GM23338 (cell line): ENCODE measurements around the gene POC1B. TPM values are rescaled to one million over a fixed set of nuclear protein-coding genes. Genes with fewer than 3 reads are reported as not detected.

Experiments
- ATAC-seq: fragments of 200-7000 bp; cut with Tn5 transposase; 3 replicates; pipeline ENCODE4 v1.9.1; 2020
- DNase-seq: peaks from one replicate; pipeline ENCODE4 v3.0.0-alpha.2; 2015; ENCODE audit warnings: low spot score
- H2AFZ ChIP-seq: fragments of 200-600 bp; sonication (generic); 2 replicates; pipeline ENCODE4 v1.8.0; 2016; ENCODE audit warnings: antibody characterized with exemption, mild to moderate bottlenecking, moderate library complexity
- H3F3A ChIP-seq: fragments of 200-600 bp; sonication (generic); replicated peaks from 2 replicates; pipeline ENCODE4 v1.8.0; 2017; ENCODE audit warnings: antibody characterized with exemption, mixed run types, low read depth
- H3K27ac ChIP-seq: fragments of 200-600 bp; sonication (generic); 2 replicates; pipeline ENCODE4 v1.6.1; 2016; ENCODE audit warnings: low read depth
- H3K27me3 ChIP-seq: fragments of 200-600 bp; sonication (generic); 2 replicates; pipeline ENCODE4 v1.8.0; 2016; ENCODE audit warnings: mild to moderate bottlenecking, mixed run types, moderate library complexity; ENCODE audit not compliant: insufficient read depth
- H3K36me3 ChIP-seq: fragments of 200-600 bp; sonication (generic); 2 replicates; pipeline ENCODE4 v1.8.0; 2016; ENCODE audit warnings: mild to moderate bottlenecking; ENCODE audit not compliant: insufficient read depth
- H3K4me1 ChIP-seq: fragments of 200-600 bp; sonication (generic); 2 replicates; pipeline ENCODE4 v1.8.0; 2016; ENCODE audit warnings: mild to moderate bottlenecking, moderate library complexity; ENCODE audit not compliant: insufficient read depth
- H3K4me2 ChIP-seq: fragments of 200-600 bp; sonication (generic); 2 replicates; pipeline ENCODE4 v1.7.1; 2017; ENCODE audit warnings: mixed run types
- H3K4me3 ChIP-seq: fragments of 200-600 bp; sonication (generic); 2 replicates; pipeline ENCODE4 v1.6.1; 2016; ENCODE audit warnings: mixed run types
- H3K79me2 ChIP-seq: fragments of 200-600 bp; sonication (generic); replicated peaks from 2 replicates; pipeline ENCODE4 v1.8.0; 2017; ENCODE audit warnings: mild to moderate bottlenecking; ENCODE audit not compliant: insufficient read depth
- H3K9me2 ChIP-seq: fragments of 200-600 bp; sonication (generic); 2 replicates; pipeline ENCODE4 v1.8.0; 2017; ENCODE audit not compliant: insufficient read depth
- H4K20me1 ChIP-seq: fragments of 200-600 bp; sonication (generic); replicated peaks from 2 replicates; pipeline ENCODE4 v1.8.0; 2017; ENCODE audit warnings: mild to moderate bottlenecking; ENCODE audit not compliant: insufficient read depth
- H3K27ac Mint-ChIP-seq: 2 replicates; pipeline ENCODE4 v1.8.0; 2020; ENCODE audit warnings: inconsistent platforms, mild to moderate bottlenecking, moderate library complexity, mixed read lengths
- H3K27me3 Mint-ChIP-seq: 3 replicates; pipeline ENCODE4 v1.8.0; 2022; ENCODE audit warnings: low read depth, mild to moderate bottlenecking, moderate library complexity, mixed read lengths, inconsistent platforms; ENCODE audit not compliant: insufficient read depth, poor library complexity
- H3K36me3 Mint-ChIP-seq: 3 replicates; pipeline ENCODE4 v1.8.0; 2021; ENCODE audit warnings: low read depth, mild to moderate bottlenecking, inconsistent platforms, moderate library complexity, mixed read lengths
- H3K4me1 Mint-ChIP-seq: 3 replicates; pipeline ENCODE4 v1.8.0; 2020; ENCODE audit warnings: mild to moderate bottlenecking, inconsistent platforms, mixed read lengths
- H3K4me3 Mint-ChIP-seq: 3 replicates; pipeline ENCODE4 v1.8.0; 2021; ENCODE audit warnings: moderate library complexity, mild to moderate bottlenecking, inconsistent platforms, mixed read lengths
- H3K9me3 Mint-ChIP-seq: 3 replicates; pipeline ENCODE4 v1.8.0; 2020; ENCODE audit warnings: moderate library complexity, mild to moderate bottlenecking, inconsistent platforms, mixed read lengths
- CREB1 ChIP-seq: fragments of 250-450 bp; sonication (Bioruptor Pico); IDR thresholded peaks from 2 replicates; pipeline ENCODE4 v1.5.0; 2020; ENCODE audit warnings: low read depth, mild to moderate bottlenecking, moderate library complexity
- ETS1 ChIP-seq: IDR thresholded peaks from 2 replicates; pipeline ENCODE4 v1.6.1; 2016; ENCODE audit warnings: antibody characterized with exemption
- EZH2 ChIP-seq: fragments of 200-600 bp; sonication (generic); IDR thresholded peaks from one replicate; pipeline ENCODE4 v1.8.0; 2017; ENCODE audit warnings: antibody characterized with exemption, mild to moderate bottlenecking, low read depth; ENCODE audit not compliant: unreplicated experiment
- EZH2phosphoT487 ChIP-seq: fragments of 200-600 bp; sonication (generic); IDR thresholded peaks from one replicate; pipeline ENCODE4 v1.8.1; 2018; ENCODE audit warnings: antibody characterized with exemption; ENCODE audit not compliant: unreplicated experiment
- JUNB ChIP-seq: IDR thresholded peaks from one replicate; pipeline ENCODE4 v1.6.1; 2016; ENCODE audit warnings: antibody characterized with exemption; ENCODE audit not compliant: unreplicated experiment
- NANOG ChIP-seq: IDR thresholded peaks from 2 replicates; pipeline ENCODE4 v1.6.1; 2016; ENCODE audit warnings: antibody characterized with exemption, borderline replicate concordance
- STAT1 ChIP-seq: IDR thresholded peaks from one replicate; pipeline ENCODE4 v1.6.1; 2016; ENCODE audit warnings: antibody characterized with exemption; ENCODE audit not compliant: unreplicated experiment
- ZNF114 ChIP-seq: fragments of 250-450 bp; sonication (Bioruptor Pico); IDR thresholded peaks from 2 replicates; pipeline ENCODE4 v1.5.0; 2020; ENCODE audit warnings: mild to moderate bottlenecking, moderate library complexity
- ZNF331 ChIP-seq: fragments of 250-450 bp; sonication (Bioruptor Pico); IDR thresholded peaks from 2 replicates; pipeline ENCODE4 v1.5.0; 2020; ENCODE audit warnings: low read depth, mild to moderate bottlenecking, moderate library complexity
- ZNF462 ChIP-seq: fragments of 250-450 bp; sonication (Bioruptor Pico); IDR thresholded peaks from 2 replicates; pipeline ENCODE4 v1.5.0; 2020; ENCODE audit warnings: mild to moderate bottlenecking, moderate library complexity
- polyA plus RNA-seq: library from polyadenylated mRNA; unstranded; fragments of >200 nt; fragmentation: Nextera tagmentation; extraction: Ambion mirVana; gene quantifications from 2 replicates; pipeline ENCODE4 v1.2.1, GENCODE V29; 2016
- total RNA-seq: library from RNA; depleted of rRNA; stranded (reverse); fragments of >200 nt; shearing (Covaris generic); gene quantifications from 2 replicates; pipeline ENCODE4 v1.2.3, GENCODE V29; 2014

POC1B gene
- total and polyA plus RNA-seq, 2 experiments from 2014 or later = 11.8 to 17.5 TPM

GRCh38 chr12:89450907-89451306, 74.9 kb downstream of the POC1B start:
- no peaks in the 10 kb centered on the region for H3F3A ChIP-seq
- peak; percentile 28; the same call in 2 of the 3 replicates for ATAC-seq
- no peak overlapping the region for H3K4me3 ChIP-seq
- Mint-ChIP-seq H3K9me3 (peaks cover 4% of the 10 kb centered on the region; the same call in 1 of the 3 replicates), H3K36me3 (peaks cover 3% of the 10 kb centered on the region; the same call in 1 of the 3 replicates), H3K4me1 (peaks cover 61% of the 10 kb centered on the region), H3K27me3 (peaks cover 3% of the 10 kb centered on the region), H3K4me3 (no peak overlapping the region; the same call in 2 of the 3 replicates), H3K27ac (peak overlapping the region; percentile 94)
- no peak overlapping the region for H2AFZ ChIP-seq
- no peaks in the 10 kb centered on the region for H3K27me3 ChIP-seq
- H3K79me2 ChIP-seq = no peaks in the 10 kb centered on the region
- H3K4me1 ChIP-seq = peaks cover 31% of the 10 kb centered on the region
- H3K27ac ChIP-seq = peak overlapping the region; percentile 95
- TF ChIP-seq ETS1 = no peak
- TF ChIP-seq ZNF114 (CRISPR knock-in tag) = no peak
- no peak for TF ChIP-seq STAT1
- no peak for TF ChIP-seq CREB1 (CRISPR knock-in tag)
- TF ChIP-seq JUNB = no peak
- no peak for TF ChIP-seq ZNF331
- no peak for TF ChIP-seq EZH2phosphoT487
- no peak for TF ChIP-seq EZH2
- no peak; the same call in 1 of the 2 replicates for TF ChIP-seq NANOG
- no peak for TF ChIP-seq ZNF462 (CRISPR knock-in tag)
- no peaks in the 10 kb centered on the region for H3K9me2 ChIP-seq
- no peaks in the 10 kb centered on the region for H4K20me1 ChIP-seq
- peak overlapping the region; percentile 12; the same call in 1 of the 2 replicates for H3K4me2 ChIP-seq
- no peaks in the 10 kb centered on the region; the same call in 1 of the 2 replicates for H3K36me3 ChIP-seq
- peak; percentile 56 for DNase-seq
